HG02610 (cell line): Measurements from ENCODE around the gene ZDHHC18.

ENCODE experiments used
- ATAC-seq: cut with Tn5 transposase; IDR thresholded peaks from one replicate; pipeline ENCODE4 v1.9.1; 2021; ENCODE audit warnings: mild to moderate bottlenecking, moderate library complexity; ENCODE audit not compliant: unreplicated experiment

ZDHHC18 gene

GRCh38 chr1:26826261-26827105 is at the start of gene ZDHHC18:
ZDHHC18 (plus strand) TSS chr1:26826688; CDS start chr1:26826805, 117 bp downstream.
- ATAC-seq = peak; percentile 78

DNA sequence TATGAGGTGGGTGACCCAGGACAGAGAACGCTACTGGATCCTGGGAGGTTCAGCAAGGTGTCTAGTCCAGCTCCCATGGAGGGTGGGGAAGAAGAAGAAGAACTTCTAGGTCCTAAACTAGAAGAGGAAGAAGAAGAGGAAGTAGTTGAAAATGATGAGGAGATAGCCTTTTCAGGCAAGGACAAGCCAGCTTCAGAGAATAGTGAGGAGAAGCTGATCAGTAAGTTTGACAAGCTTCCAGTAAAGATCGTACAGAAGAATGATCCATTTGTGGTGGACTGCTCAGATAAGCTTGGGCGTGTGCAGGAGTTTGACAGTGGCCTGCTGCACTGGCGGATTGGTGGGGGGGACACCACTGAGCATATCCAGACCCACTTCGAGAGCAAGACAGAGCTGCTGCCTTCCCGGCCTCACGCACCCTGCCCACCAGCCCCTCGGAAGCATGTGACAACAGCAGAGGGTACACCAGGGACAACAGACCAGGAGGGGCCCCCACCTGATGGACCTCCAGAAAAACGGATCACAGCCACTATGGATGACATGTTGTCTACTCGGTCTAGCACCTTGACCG is 47.3 kb upstream of the ZDHHC18 start:
- ATAC-seq = no peak

DNA sequence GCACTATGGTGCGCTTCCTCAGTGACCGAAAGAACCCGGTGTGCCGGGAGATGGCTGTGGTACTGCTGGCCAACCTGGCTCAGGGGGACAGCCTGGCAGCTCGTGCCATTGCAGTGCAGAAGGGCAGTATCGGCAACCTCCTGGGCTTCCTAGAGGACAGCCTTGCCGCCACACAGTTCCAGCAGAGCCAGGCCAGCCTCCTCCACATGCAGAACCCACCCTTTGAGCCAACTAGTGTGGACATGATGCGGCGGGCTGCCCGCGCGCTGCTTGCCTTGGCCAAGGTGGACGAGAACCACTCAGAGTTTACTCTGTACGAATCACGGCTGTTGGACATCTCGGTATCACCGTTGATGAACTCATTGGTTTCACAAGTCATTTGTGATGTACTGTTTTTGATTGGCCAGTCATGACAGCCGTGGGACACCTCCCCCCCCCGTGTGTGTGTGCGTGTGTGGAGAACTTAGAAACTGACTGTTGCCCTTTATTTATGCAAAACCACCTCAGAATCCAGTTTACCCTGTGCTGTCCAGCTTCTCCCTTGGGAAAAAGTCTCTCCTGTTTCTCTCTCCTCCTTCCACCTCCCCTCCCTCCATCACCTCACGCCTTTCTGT is 46.0 kb upstream of the ZDHHC18 start:
- no peak for ATAC-seq

GRCh38 chr1:26781206-26781825 is 45.2 kb upstream of the ZDHHC18 start:
- no peak for ATAC-seq

DNA sequence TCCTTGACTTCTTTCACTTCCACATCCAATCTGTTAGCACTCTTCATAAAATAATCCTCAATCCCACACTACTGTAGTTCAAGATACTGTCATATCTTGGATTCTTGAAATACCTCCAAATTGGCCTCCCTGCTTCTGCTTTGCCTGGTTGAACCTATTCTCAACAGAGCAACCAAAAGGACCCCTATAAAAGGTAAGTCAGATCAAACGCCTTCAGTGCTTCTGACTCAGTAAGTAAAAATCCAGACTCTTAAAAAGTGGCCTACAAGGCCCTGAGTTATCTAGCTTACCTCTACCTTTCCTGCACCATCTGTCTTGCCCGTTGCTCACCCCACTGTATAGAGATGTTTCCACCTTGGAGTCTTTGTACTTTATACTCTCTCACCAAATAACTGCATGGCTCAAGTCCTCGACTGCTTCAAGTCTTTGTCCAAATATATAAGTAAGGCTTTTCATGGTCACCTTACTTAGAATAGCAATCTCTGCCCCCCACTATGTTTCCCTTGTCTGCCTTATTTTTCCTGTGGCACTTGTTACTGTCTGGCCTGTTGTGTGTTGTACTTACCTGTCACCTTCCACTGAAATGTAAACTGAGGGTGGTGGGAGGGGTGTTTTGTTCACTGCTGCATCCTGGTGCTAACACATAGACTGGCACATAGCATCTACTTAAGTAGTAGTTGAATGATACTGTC is 43.8 kb upstream of the ZDHHC18 start:
- ATAC-seq = no peak

- no peak for ATAC-seq
Measured at GRCh38 chr1:26783646-26784022, 42.9 kb upstream of the ZDHHC18 start.

GRCh38 chr1:26784023-26784871 is 42.2 kb upstream of the ZDHHC18 start:
- no peak for ATAC-seq

DNA sequence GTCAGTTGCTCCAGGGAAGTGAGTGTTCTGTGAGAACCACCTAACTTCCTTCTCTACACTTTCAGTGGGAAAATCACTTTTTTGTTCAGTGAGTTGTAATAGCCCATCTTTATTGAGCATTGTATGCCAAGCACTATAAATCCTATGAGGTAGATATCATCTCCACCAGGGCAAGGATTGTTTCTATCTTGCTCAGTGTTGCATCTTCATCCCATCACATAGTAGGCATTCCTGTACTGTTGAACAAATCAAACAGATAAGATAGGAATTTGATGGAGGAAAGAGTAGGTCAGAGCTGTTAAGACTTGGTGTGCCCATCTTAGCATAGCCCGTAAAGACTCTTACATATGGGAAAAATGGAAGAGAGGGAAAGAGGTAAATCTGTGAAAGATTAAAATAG is 41.6 kb upstream of the ZDHHC18 start:
- no peak for ATAC-seq

GRCh38 chr1:26785611-26786436 is 40.7 kb upstream of the ZDHHC18 start:
- no peak for ATAC-seq

GRCh38 chr1:26786437-26787380 is 39.8 kb upstream of the ZDHHC18 start:
- ATAC-seq = no peak

DNA sequence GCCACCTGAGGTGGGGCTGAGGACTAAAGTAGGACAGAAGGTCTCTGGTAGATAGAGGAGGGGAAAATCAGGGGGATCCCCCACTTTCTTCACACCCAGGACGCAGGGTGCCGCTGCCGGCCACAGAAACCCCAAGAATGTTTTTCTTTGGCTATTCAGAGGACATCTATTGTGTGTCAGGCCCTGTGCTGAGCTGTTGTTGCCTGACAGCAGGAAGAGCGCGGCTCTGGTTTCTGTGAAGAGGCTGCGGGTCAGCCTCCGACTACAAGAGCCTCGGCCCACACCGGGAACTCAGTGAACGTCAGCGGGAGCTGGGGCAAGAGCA is 39.1 kb upstream of the ZDHHC18 start:
- peak; percentile 53 for ATAC-seq

- ATAC-seq = peak; percentile 44
Measured at GRCh38 chr1:26787706-26788514, 38.6 kb upstream of the ZDHHC18 start, which contains the start of gene PIGV. PIGV (plus strand) TSS chr1:26787950; CDS start chr1:26790816, 2,866 bp downstream.

DNA sequence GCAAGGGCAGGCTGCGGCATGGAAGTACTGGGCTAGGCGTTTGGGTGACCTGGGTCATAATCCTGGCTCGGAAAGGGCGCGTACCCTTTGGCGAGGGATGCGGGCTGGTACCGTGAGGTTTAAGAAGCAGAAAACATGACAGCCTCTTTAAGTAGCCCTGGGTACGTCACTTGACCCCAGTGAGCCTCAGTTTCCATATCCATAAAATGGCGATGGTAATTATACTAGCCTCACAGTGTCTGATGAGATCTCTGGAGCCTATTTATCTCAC is 38.0 kb upstream of the ZDHHC18 start:
- ATAC-seq = no peak

GRCh38 chr1:26788836-26789611 is 37.5 kb upstream of the ZDHHC18 start:
- peak; percentile 27 for ATAC-seq

DNA sequence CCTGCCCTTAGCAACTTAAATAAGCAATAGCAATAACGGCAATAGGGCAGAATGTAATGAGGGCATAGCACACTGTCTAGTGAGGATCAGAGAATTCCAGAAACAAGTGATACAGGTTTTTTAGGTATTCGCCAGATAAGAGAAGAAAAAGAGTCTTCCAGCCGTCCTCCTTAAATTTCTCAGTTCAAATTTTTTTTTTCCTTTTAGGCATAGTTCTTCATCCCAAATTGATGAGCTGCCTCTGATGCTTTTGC is 36.9 kb upstream of the ZDHHC18 start:
- no peak for ATAC-seq

DNA sequence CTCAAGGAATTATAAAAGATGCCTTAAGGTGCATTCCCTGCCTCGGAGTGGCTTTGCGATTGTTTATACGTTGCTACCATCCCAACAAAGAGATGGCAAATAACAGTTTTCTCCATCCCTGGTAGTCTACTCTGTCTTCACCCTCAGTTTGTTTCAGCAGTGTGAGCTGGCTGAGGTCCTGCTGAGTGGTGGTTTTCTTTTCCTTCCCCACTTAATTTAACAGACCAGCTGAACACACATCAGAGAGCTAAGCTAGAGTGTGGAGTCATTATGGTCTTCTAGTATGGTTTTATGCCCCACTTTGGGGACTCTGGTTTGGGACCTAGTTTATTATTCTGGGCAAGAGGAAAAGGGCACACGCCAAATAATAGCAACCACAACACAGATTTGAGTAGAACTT is 36.6 kb upstream of the ZDHHC18 start:
- ATAC-seq = no peak

GRCh38 chr1:26790551-26790953 is 35.9 kb upstream of the ZDHHC18 start:
- ATAC-seq = no peak
